Right lobe of liver (tissue), 6 donors: Measurements from ENCODE around the gene NR5A1. TPM values are rescaled to one million over a fixed set of nuclear protein-coding genes. Genes with fewer than 3 reads are reported as not detected.

Experiments
- ATAC-seq, 4 donors: fragments of 200-7000 bp; cut with Tn5 transposase; one replicate each; pipeline ENCODE4 v1.9.1; 2020; ENCODE audit warnings: mild to moderate bottlenecking in 4 of 4, moderate library complexity in 4 of 4
- DNase-seq, 3 donors: peaks; one replicate each; pipeline ENCODE4 v3.0.0-alpha.2; 2020
- H3K27ac ChIP-seq, 3 donors: fragments of 200-600 bp; one replicate each; pipeline ENCODE4 v1.8.0; 2022
- H3K27me3 ChIP-seq, 2 donors: fragments of 200-600 bp; one replicate each; pipeline ENCODE4 v1.8.0; 2022
- H3K36me3 ChIP-seq, 4 donors: fragments of 200-600 bp; sonication (generic) in 1 of 4; one replicate each; pipeline versions ENCODE4 v1.5.1 to v1.8.0; 2017 to 2022; ENCODE audit warnings: control low read depth in 1 of 4
- H3K4me1 ChIP-seq, 4 donors: fragments of 200-600 bp; sonication (generic) in 1 of 4; one replicate each; pipeline versions ENCODE4 v1.5.1 to v1.8.0; 2017 to 2022; ENCODE audit warnings: control low read depth in 1 of 4
- H3K4me3 ChIP-seq, 3 donors: fragments of 200-600 bp; one replicate each; pipeline ENCODE4 v1.8.0; 2022
- H3K9me3 ChIP-seq, 4 donors: fragments of 200-600 bp; sonication (generic) in 1 of 4; one replicate each; pipeline versions ENCODE4 v1.5.1 to v1.8.0; 2017 to 2022; ENCODE audit warnings: control low read depth in 1 of 4
- POLR2A ChIP-seq: fragments of 450-650 bp; IDR thresholded peaks from one replicate; pipeline ENCODE4 v1.6.1; 2017; ENCODE audit warnings: antibody characterized with exemption, mild to moderate bottlenecking
- WGBS: methylation state at CpG from one replicate; pipeline ENCODE4 v1.1.6; 2018; ENCODE audit warnings: low coverage, low lambda C conversion rate; ENCODE audit not compliant: insufficient coverage; ENCODE audit errors: missing lambda C conversion rate; 5-methylcytosine and 5-hydroxymethylcytosine counted together
- intact Hi-C, 2 donors: fragments of 100-400 bp; cut with DNase I; formaldehyde crosslinking; loops; one replicate each; pipeline versions ENCODE4 v1.11.2 to v1.14.1; 2022
- total RNA-seq, 6 experiments: library from RNA; depleted of rRNA in 2 of 6; stranded (reverse); fragments of >200 nt in 2 of 6; fragmentation: NEBNext Ultra II Directional in 3 of 6; extraction: Animal tissue kit (Norgen Biotek cat#: 25700) in 3 of 6; gene quantifications; one replicate each; pipeline versions ENCODE4 v1.1.0 to v1.2.4, GENCODE V29; 2016 to 2023
- TF ChIP-seq, protein P1 (sequence below), 4 donors: fragments of 200-600 bp in 3 of 4; fragments of 450-650 bp in 1 of 4; IDR thresholded peaks; one replicate each; pipeline versions ENCODE4 v1.5.1 to v1.8.0; 2016 to 2022; ENCODE audit warnings: antibody characterized with exemption in 4 of 4, mild to moderate bottlenecking in 2 of 4
- donor health status: DM: no; HTN: yes; CAD: no.
- donor health status: DM: no; HTN: no; CAD: no.
- donor health status: DM: no; HTN: no; CAD: no.
- donor health status: DM: no; HTN: yes; CAD: no.
- donor health status: DM: no; HTN: yes; CAD: no.

The NR5A1 gene
- total RNA-seq, 6 experiments from 2014 or later = 0.26 TPM; not detected in 5

DNA sequence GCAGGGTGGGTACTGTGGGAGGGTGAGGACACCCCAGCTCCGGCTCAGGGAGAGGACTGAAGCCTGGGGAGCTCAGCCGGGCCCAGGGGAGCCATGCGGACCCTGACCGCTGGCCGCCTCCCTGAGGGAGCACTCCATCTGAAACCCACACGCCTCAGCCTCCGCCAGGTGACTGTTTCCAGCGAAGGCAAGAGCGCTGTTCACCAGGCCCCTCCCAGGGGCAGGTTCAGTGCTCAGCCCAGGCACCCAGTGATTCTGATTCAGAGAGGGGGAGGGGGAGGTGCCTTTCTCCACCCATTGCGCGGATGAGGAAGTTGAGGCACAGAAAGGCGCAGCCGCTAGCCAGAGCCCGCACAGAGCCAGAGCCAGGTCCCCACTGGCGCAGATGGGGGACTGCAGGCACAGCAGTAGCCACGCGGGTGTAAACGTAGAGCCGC, 30.0 kb downstream of the NR5A1 start:
- Histone ChIP-seq H3K9me3 (no peaks in the 10 kb centered on the region), H3K36me3 (no peaks in the 10 kb centered on the region), H3K27me3 (peaks cover 0 to 10% of the 10 kb centered on the region in 2 donors), H3K4me3 (no peak overlapping the region), H3K27ac (no peak overlapping the region), H3K4me1 (peaks cover 0 to 3% (median 0%) of the 10 kb centered on the region in 4 donors)
- no peak for DNase-seq
- 16% methylated on average over 6 of the region's 19 CpGs for WGBS
- TF ChIP-seq, protein P1, sequence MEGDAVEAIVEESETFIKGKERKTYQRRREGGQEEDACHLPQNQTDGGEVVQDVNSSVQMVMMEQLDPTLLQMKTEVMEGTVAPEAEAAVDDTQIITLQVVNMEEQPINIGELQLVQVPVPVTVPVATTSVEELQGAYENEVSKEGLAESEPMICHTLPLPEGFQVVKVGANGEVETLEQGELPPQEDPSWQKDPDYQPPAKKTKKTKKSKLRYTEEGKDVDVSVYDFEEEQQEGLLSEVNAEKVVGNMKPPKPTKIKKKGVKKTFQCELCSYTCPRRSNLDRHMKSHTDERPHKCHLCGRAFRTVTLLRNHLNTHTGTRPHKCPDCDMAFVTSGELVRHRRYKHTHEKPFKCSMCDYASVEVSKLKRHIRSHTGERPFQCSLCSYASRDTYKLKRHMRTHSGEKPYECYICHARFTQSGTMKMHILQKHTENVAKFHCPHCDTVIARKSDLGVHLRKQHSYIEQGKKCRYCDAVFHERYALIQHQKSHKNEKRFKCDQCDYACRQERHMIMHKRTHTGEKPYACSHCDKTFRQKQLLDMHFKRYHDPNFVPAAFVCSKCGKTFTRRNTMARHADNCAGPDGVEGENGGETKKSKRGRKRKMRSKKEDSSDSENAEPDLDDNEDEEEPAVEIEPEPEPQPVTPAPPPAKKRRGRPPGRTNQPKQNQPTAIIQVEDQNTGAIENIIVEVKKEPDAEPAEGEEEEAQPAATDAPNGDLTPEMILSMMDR (IDR thresholded peaks at IDR 0.05) = no peak
- no peak for TF ChIP-seq POLR2A
- no peak for ATAC-seq
- intact Hi-C loops = no loop called here

DNA sequence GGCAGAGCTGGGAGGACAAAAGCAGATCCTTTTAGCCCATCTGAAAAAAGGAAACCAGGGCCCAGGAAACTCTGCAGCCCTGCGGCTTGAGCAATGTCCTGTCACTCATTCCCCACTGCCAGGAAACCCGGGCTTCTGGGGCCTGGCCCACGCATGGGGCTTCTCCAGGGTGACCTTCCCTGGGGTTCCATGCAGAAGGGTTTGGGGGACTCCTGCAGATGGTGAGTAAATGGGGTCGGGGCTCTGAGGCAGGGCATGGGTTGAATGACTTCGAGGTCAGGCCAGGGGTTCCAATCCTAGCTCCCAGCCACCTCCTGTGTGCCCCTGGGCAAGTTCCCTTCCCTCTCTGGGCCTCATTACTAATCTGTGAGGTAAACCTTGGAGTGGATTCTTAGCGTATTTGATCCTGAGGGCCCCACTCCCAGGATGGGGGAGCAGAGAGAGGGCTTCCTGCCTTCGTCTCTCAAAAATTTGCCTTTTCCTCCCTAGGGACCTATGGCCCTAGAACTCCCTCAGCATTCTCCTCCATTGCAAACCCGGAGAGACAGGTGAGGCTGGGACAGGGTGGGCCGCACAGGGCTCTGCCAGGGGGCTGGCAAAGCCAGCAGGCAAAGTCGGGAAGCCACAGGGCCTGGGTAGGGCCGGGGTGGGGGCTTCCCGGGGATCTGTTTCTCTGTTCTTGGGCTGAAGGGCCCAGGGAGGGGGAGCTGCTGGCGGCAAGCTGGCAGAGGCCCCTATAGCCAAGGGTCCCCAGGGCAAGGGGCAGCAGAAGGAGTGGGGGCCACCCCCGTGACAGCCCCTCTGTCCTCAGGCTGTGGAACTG, 31.1 kb downstream of the NR5A1 start:
- no peak for DNase-seq
- 84% methylated on average over 3 of the region's 14 CpGs for WGBS

DNA sequence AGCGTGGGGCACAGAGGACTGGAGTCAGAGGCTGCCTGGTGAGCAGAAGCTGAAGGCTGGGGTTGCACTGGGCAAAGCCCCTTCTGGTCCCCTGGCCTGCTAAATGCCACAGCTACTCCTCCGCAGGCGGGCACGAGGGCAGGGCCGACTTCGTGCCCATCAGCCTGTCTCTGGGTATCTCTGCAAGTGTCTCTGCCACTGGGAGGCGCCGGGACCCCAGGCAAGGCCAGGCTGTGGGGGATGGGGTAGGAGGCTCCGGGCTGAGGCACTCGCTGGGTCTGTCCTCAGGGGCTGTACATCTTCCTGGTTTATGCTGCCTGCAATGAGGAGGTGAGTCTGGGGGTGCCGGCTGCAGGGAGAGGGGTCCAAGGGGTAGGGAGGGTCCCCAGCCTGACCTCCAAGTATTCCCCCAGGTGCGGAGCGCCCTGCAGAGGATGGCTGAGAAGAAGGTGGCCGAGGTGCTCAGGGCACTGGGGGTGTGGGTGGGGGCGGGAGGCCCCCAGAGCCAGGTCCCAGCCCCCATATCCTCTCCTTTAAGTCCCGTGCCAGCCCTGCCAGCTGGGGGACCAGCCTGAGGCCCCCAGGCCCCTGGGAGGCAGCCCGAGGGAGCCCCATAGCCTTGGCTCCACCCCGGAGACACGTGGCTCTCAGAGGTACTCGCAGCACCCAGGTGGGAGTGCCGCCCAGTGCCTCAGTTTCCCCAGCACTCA, 31.9 kb downstream of the NR5A1 start:
- H3K9me3 ChIP-seq = no peaks in the 10 kb centered on the region
- intact Hi-C loops = no loop called here
- DNase-seq (no peak), ATAC-seq (no peak)
- no peak overlapping the region for H3K4me3 ChIP-seq
- H3K4me1 ChIP-seq = peaks cover 0 to 3% (median 0%) of the 10 kb centered on the region in 4 donors
- no peaks in the 10 kb centered on the region for H3K36me3 ChIP-seq
- TF ChIP-seq POLR2A = no peak
- TF ChIP-seq, protein P1 (IDR thresholded peaks at IDR 0.05) = no peak
- H3K27ac ChIP-seq = no peak overlapping the region
- peaks cover 0 to 10% of the 10 kb centered on the region in 2 donors for H3K27me3 ChIP-seq
- WGBS = 60% methylated on average over 1 of the region's 21 CpGs

More for the DNA sequence above, 31.1 kb downstream of the NR5A1 start:
- Histone ChIP-seq H3K27ac (no peak overlapping the region), H3K36me3 (no peaks in the 10 kb centered on the region), H3K4me1 (peaks cover 0 to 3% (median 0%) of the 10 kb centered on the region in 4 donors), H3K27me3 (peaks cover 0 to 10% of the 10 kb centered on the region in 2 donors), H3K9me3 (no peaks in the 10 kb centered on the region), H3K4me3 (no peak overlapping the region)
- intact Hi-C loops = no loop called here
- ATAC-seq = no peak
- no peak for TF ChIP-seq POLR2A
- TF ChIP-seq, protein P1 (IDR thresholded peaks at IDR 0.05) = no peak

DNA sequence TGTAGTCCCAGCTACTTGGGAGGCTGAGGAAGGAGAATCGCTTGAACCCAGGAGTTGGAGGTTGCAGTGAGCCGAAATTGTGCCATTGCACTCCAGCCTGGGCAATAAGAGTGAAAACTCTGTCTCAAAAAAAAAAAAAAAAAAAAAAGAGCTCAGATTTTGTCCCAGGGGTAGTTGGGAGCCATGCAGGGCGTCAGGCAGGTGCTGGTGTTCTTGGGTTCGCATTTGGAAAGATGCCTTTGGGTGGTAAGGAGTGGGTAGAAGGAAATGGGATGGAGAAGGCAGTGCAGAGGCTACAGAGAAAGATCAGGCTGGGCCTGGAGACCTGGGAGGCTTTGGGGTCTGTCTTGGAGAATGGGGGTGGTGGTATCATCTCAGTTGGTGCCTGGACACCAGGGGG, 33.0 kb downstream of the NR5A1 start:
- Histone ChIP-seq H3K4me3 (no peak overlapping the region), H3K36me3 (no peaks in the 10 kb centered on the region), H3K4me1 (peaks cover 0 to 3% (median 0%) of the 10 kb centered on the region in 4 donors), H3K27me3 (peaks cover 0 to 5% of the 10 kb centered on the region in 2 donors), H3K27ac (no peak overlapping the region), H3K9me3 (no peaks in the 10 kb centered on the region)
- DNase-seq = no peak
- intact Hi-C loops = no loop called here
- ATAC-seq = no peak
- WGBS = 53% methylated on average over 4 of the region's 4 CpGs
- TF ChIP-seq, protein P1 (IDR thresholded peaks at IDR 0.05) = no peak
- TF ChIP-seq POLR2A = no peak
